Tibial nerve (tissue), 4 donors: ENCODE data around the gene PPCDC. TPM values are rescaled to one million over a fixed set of nuclear protein-coding genes. Genes with fewer than 3 reads are reported as not detected.

Experiments
- DNase-seq, 2 donors: peaks; one replicate each; pipeline ENCODE4 v3.0.0-alpha.2; 2019; ENCODE audit warnings: low spot score in 2 of 2
- H3K27ac ChIP-seq, 4 donors: fragments of 200-600 bp; sonication (generic) in 3 of 4; one replicate each; pipeline ENCODE4 v1.5.1; 2017 to 2019; ENCODE audit warnings: mild to moderate bottlenecking in 1 of 4
- H3K27me3 ChIP-seq, 2 donors: fragments of 200-600 bp; sonication (generic) in 1 of 2; one replicate each; pipeline versions ENCODE4 v1.5.1 to v1.6.0; 2017 to 2019
- H3K36me3 ChIP-seq, 3 donors: fragments of 200-600 bp; sonication (generic); one replicate each; pipeline ENCODE4 v1.5.1; 2018 to 2019
- H3K4me1 ChIP-seq, 4 donors: fragments of 200-600 bp; sonication (generic) in 3 of 4; one replicate each; pipeline ENCODE4 v1.5.1; 2017 to 2019
- H3K4me3 ChIP-seq, 4 donors: fragments of 200-600 bp; sonication (generic) in 3 of 4; one replicate each; pipeline ENCODE4 v1.5.1; 2017 to 2019; ENCODE audit warnings: mild to moderate bottlenecking in 1 of 4, moderate library complexity in 1 of 4
- H3K9me3 ChIP-seq, 4 donors: fragments of 200-600 bp; sonication (generic) in 3 of 4; one replicate each; pipeline ENCODE4 v1.5.1; 2017 to 2019
- EP300 ChIP-seq, 2 donors: sonication (generic); formaldehyde crosslinking; IDR thresholded peaks; one replicate each; pipeline ENCODE4 v1.6.1; 2017; ENCODE audit warnings: antibody characterized with exemption in 2 of 2, mild to moderate bottlenecking in 1 of 2
- POLR2A ChIP-seq, 2 donors: fragments of 450-650 bp; IDR thresholded peaks; one replicate each; pipeline ENCODE4 v1.6.1; 2017; ENCODE audit warnings: antibody characterized with exemption in 2 of 2, mild to moderate bottlenecking in 2 of 2, moderate library complexity in 2 of 2
- WGBS, 2 donors: methylation state at CpG; one replicate each; pipeline ENCODE4 v1.1.5; 2018; 5-methylcytosine and 5-hydroxymethylcytosine counted together
- total RNA-seq, 4 donors: library from RNA; depleted of rRNA; stranded (reverse); fragments of >200 nt; gene quantifications; one replicate each; pipeline ENCODE4 v1.1.0, GENCODE V29; 2016
- TF ChIP-seq, protein P1 (sequence below), 5 experiments: fragments of 200-600 bp in 3 of 5; fragments of 450-650 bp in 2 of 5; sonication (generic) in 3 of 5; IDR thresholded peaks; one replicate each; pipeline ENCODE4 v1.5.1; 2016 to 2019; ENCODE audit warnings: antibody characterized with exemption in 5 of 5, mild to moderate bottlenecking in 3 of 5, moderate library complexity in 2 of 5

Gene PPCDC
- total RNA-seq, 4 donors from 2014 or later: 19.8 to 42.5 (median 36.4) TPM

DNA sequence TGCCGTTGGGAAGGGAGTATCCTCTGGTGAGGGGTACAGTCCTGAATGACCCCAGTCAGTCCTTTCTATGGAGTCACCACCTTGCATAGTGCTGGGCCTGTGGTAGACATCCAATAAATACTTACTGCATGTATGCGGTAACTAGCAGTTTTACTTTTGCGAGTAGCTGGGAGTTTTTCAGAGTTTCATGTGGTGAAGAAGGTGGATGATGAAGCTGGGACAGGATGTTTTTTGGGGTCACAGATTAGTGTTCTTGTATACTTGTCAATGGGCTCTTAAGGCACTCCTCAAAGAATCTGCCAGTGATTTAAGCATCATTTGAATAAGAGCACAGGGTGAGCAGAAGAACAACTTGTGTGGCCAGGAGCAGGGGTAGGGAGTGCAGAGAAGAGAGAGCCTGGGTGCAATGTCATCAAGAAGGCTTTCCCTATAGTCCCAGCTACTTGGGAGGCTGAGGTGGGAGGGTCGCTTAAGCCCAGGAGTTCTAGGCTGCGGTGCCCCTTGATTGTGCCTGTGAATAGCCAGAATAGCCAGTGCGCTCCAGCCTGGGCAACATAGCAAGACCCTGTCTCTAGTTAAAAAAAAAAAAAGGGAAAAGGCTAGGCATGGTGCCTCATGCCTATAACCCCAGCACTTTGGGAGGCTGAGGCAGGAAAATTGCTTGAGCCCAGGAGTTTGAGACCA lies 22.1 kb downstream of the PPCDC start:
- H3K36me3 ChIP-seq: peaks cover 0 to 18% (median 0%) of the 10 kb centered on the region in 3 donors
- H3K27me3 ChIP-seq: no peaks in the 10 kb centered on the region
- peak overlapping the region in 3 of 4 donors; percentile 86 to 95 (median 89) for H3K27ac ChIP-seq
- DNase-seq: no peak
- H3K4me1 ChIP-seq: peaks cover 6 to 65% (median 52%) of the 10 kb centered on the region in 4 donors
- H3K4me3 ChIP-seq: no peak overlapping the region
- no peaks in the 10 kb centered on the region for H3K9me3 ChIP-seq
- TF ChIP-seq, protein P1, sequence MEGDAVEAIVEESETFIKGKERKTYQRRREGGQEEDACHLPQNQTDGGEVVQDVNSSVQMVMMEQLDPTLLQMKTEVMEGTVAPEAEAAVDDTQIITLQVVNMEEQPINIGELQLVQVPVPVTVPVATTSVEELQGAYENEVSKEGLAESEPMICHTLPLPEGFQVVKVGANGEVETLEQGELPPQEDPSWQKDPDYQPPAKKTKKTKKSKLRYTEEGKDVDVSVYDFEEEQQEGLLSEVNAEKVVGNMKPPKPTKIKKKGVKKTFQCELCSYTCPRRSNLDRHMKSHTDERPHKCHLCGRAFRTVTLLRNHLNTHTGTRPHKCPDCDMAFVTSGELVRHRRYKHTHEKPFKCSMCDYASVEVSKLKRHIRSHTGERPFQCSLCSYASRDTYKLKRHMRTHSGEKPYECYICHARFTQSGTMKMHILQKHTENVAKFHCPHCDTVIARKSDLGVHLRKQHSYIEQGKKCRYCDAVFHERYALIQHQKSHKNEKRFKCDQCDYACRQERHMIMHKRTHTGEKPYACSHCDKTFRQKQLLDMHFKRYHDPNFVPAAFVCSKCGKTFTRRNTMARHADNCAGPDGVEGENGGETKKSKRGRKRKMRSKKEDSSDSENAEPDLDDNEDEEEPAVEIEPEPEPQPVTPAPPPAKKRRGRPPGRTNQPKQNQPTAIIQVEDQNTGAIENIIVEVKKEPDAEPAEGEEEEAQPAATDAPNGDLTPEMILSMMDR (IDR thresholded peaks at IDR 0.05): no peak
- TF ChIP-seq EP300 (IDR thresholded peaks at IDR 0.05) (no peak), POLR2A (IDR thresholded peaks at IDR 0.05) (no peak)
- 89 to 92% methylated on average over 6 of the region's 6 CpGs for WGBS, 2 donors

DNA sequence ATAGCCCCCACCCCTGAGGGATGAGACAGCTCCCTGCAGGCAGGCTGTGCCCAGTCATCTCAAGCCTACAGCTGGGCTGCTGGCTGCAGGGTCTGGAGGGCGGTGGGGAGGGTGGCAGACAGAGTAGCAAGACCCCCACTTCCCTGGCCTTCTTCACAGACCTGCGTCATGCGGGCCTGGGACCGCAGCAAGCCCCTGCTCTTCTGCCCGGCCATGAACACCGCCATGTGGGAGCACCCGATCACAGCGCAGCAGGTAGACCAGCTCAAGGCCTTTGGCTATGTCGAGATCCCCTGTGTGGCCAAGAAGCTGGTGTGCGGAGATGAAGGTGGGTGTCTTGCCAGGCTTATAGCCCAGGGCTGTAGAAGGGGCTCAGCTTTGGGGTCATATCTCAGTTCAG lies 25.0 kb downstream of the PPCDC start:
- WGBS, 2 donors: 95 to 97% methylated on average over 10 of the region's 10 CpGs
- H3K9me3 ChIP-seq: no peaks in the 10 kb centered on the region
- peak overlapping the region in 1 of 4 donors; percentile 67 for H3K27ac ChIP-seq
- H3K27me3 ChIP-seq: no peaks in the 10 kb centered on the region
- no peak for DNase-seq
- no peak for TF ChIP-seq POLR2A (IDR thresholded peaks at IDR 0.05)
- no peak for TF ChIP-seq EP300 (IDR thresholded peaks at IDR 0.05)
- TF ChIP-seq, protein P1 (IDR thresholded peaks at IDR 0.05): no peak
- H3K4me3 ChIP-seq: no peak overlapping the region
- H3K4me1 ChIP-seq: peaks cover 3 to 47% (median 36%) of the 10 kb centered on the region in 4 donors
- H3K36me3 ChIP-seq: peaks cover 0 to 28% (median 0%) of the 10 kb centered on the region in 3 donors

DNA sequence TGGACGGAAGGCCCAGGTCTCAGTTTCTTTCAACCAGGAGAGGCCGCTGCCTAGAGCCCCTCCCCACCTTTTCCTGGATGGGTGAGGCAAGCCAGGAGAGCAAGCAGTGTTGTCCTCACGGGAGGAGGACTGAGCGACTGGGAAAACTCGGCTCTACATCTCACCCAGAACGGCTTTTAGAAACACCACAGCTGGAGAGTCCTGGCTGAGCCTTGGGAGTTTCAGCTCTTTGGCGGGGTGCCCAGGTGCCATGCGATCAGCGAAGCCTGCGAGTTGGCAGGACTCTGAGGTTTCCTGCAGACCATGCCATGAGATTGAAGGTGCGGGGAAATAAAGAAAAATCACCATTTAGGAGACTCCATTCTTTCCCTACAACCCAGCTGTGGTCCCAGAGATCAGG lies 26.0 kb downstream of the PPCDC start:
- H3K36me3 ChIP-seq: peaks cover 0 to 28% (median 0%) of the 10 kb centered on the region in 3 donors
- H3K27ac ChIP-seq: no peak overlapping the region
- no peak for DNase-seq
- no peaks in the 10 kb centered on the region for H3K9me3 ChIP-seq
- WGBS, 2 donors: 69% methylated on average over 11 of the region's 11 CpGs
- no peak overlapping the region for H3K4me3 ChIP-seq
- peaks cover under 1 to 41% (median 29%) of the 10 kb centered on the region in 4 donors for H3K4me1 ChIP-seq
- no peak for TF ChIP-seq EP300 (IDR thresholded peaks at IDR 0.05)
- no peak for TF ChIP-seq POLR2A (IDR thresholded peaks at IDR 0.05)
- TF ChIP-seq, protein P1 (IDR thresholded peaks at IDR 0.05): no peak
- H3K27me3 ChIP-seq: no peaks in the 10 kb centered on the region

DNA sequence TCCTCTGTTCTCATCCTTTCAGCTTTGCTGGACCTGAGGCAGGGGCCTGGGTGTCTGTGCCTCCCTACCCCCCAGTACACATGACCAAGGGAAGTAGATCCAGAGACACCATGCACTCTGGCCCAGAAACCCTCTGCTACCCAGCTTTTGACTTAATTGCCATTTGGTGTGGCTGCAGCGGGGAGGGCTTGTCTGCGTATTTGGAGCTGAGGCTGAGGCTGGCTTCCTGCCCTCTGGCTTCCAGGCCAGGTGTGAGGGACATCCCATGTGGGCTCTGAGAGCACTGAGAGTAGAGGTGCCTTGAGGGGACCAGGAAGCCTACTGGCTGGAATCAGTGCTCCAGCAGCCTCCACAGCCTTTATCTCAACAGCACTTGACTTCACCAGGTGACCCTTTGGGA lies 26.9 kb downstream of the PPCDC start:
- peaks cover 0 to 28% (median 0%) of the 10 kb centered on the region in 3 donors for H3K36me3 ChIP-seq
- no peak for TF ChIP-seq EP300 (IDR thresholded peaks at IDR 0.05)
- TF ChIP-seq, protein P1 (IDR thresholded peaks at IDR 0.05): no peak
- TF ChIP-seq POLR2A (IDR thresholded peaks at IDR 0.05): no peak
- no peak overlapping the region for H3K27ac ChIP-seq
- H3K9me3 ChIP-seq: no peaks in the 10 kb centered on the region
- H3K4me1 ChIP-seq: peaks cover 0 to 35% (median 24%) of the 10 kb centered on the region in 4 donors
- no peak for DNase-seq
- WGBS, 2 donors: 93 to 100% methylated on average over 1 to 2 of the region's 2 CpGs
- H3K27me3 ChIP-seq: no peaks in the 10 kb centered on the region
- H3K4me3 ChIP-seq: no peak overlapping the region

DNA sequence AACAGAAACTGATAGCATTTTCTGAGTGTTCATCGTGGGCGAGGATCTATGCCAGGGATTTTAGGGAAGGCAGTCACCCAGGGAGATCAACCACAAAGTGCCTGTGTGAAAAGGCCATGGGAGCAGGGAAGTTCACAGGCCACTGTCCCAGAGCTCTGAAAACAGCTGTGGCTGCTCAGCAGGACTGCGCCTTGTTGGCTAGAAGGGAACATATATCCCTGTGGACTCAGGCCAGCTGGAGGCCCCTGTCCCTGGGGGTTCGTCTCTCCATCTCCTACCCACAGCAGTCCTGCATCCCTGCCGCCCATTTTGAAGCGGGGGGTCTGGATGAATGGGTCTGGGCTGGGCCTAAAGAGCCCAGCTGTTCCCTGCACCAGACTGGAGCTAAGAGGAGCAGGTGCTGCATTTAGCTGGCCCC lies 27.8 kb downstream of the PPCDC start:
- no peak overlapping the region for H3K4me3 ChIP-seq
- H3K27ac ChIP-seq: no peak overlapping the region
- H3K4me1 ChIP-seq: peaks cover 0 to 26% (median 18%) of the 10 kb centered on the region in 4 donors
- H3K27me3 ChIP-seq: no peaks in the 10 kb centered on the region
- H3K9me3 ChIP-seq: no peaks in the 10 kb centered on the region
- no peak for DNase-seq
- peaks cover 0 to 28% (median 0%) of the 10 kb centered on the region in 3 donors for H3K36me3 ChIP-seq
- TF ChIP-seq, protein P1 (IDR thresholded peaks at IDR 0.05): no peak
- TF ChIP-seq POLR2A (IDR thresholded peaks at IDR 0.05) (no peak), EP300 (IDR thresholded peaks at IDR 0.05) (no peak)
- 87% methylated on average over 6 of the region's 6 CpGs for WGBS, 2 donors
